PFSK-1 (cell line): ENCODE results near the gene SLC22A16.

ENCODE experiments used
- FOXP2 ChIP-seq: optimal IDR thresholded peaks from 2 replicates; pipeline ENCODE3; 2011; ENCODE audit warnings: borderline replicate concordance, control low read depth, inconsistent platforms; ENCODE audit not compliant: insufficient read depth; ENCODE audit errors: extremely low read length, extremely low read depth
- POLR2AphosphoS5 ChIP-seq: IDR thresholded peaks from 2 replicates; pipeline ENCODE4 v1.6.1; 2012; ENCODE audit warnings: low read depth, mild to moderate bottlenecking, control low read depth, low read length, moderate library complexity
- SIN3A ChIP-seq: IDR thresholded peaks from 2 replicates; pipeline ENCODE4 v1.6.1; 2012; ENCODE audit warnings: mild to moderate bottlenecking, low read length, moderate library complexity, borderline replicate concordance; ENCODE audit not compliant: insufficient read depth
- TAF1 ChIP-seq: IDR thresholded peaks from 2 replicates; pipeline ENCODE4 v1.6.1; 2012; ENCODE audit warnings: low read length, control low read depth, borderline replicate concordance; ENCODE audit not compliant: insufficient read depth
- TF ChIP-seq, protein P1 (sequence below), 2 experiments: IDR thresholded peaks; 2 replicates each; pipeline versions ENCODE4 v1.6.1 to v1.8.0; 2011 to 2012; ENCODE audit warnings: low read depth in 2 of 2, low read length in 2 of 2, control low read depth in 1 of 2, inconsistent platforms in 1 of 2, mild to moderate bottlenecking in 1 of 2, moderate library complexity in 1 of 2; ENCODE audit not compliant: insufficient read depth in 1 of 2

Gene SLC22A16

DNA sequence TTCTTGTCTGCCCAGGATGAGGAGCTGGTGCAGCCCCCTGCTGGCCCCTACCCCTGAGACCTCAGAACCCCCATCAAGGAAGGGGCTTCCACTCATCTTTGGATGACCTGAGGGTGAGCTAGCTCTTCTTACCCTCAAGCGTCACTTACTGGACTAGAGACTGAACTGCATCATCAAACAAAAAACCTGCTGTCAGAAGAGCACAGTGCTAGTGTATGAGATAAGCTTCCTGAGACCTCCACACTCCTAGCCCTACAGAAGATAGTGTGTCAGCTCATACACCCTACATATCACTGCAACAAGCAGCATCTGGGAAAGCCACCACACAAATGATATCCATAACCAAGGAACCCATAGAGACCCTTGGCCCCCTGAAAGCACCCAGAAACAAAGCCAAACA is 15.0 kb downstream of the SLC22A16 start:
- TF ChIP-seq, protein P1, sequence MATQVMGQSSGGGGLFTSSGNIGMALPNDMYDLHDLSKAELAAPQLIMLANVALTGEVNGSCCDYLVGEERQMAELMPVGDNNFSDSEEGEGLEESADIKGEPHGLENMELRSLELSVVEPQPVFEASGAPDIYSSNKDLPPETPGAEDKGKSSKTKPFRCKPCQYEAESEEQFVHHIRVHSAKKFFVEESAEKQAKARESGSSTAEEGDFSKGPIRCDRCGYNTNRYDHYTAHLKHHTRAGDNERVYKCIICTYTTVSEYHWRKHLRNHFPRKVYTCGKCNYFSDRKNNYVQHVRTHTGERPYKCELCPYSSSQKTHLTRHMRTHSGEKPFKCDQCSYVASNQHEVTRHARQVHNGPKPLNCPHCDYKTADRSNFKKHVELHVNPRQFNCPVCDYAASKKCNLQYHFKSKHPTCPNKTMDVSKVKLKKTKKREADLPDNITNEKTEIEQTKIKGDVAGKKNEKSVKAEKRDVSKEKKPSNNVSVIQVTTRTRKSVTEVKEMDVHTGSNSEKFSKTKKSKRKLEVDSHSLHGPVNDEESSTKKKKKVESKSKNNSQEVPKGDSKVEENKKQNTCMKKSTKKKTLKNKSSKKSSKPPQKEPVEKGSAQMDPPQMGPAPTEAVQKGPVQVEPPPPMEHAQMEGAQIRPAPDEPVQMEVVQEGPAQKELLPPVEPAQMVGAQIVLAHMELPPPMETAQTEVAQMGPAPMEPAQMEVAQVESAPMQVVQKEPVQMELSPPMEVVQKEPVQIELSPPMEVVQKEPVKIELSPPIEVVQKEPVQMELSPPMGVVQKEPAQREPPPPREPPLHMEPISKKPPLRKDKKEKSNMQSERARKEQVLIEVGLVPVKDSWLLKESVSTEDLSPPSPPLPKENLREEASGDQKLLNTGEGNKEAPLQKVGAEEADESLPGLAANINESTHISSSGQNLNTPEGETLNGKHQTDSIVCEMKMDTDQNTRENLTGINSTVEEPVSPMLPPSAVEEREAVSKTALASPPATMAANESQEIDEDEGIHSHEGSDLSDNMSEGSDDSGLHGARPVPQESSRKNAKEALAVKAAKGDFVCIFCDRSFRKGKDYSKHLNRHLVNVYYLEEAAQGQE (IDR thresholded peaks at IDR 0.05; ENCODE audit: insufficient read depth in 1 of 2, low read depth in 2 of 2, low read length in 2 of 2), result no peak
- no peak for TF ChIP-seq POLR2AphosphoS5
- TF ChIP-seq SIN3A, result no peak
- TF ChIP-seq TAF1, result no peak
- TF ChIP-seq FOXP2, result no peak

DNA sequence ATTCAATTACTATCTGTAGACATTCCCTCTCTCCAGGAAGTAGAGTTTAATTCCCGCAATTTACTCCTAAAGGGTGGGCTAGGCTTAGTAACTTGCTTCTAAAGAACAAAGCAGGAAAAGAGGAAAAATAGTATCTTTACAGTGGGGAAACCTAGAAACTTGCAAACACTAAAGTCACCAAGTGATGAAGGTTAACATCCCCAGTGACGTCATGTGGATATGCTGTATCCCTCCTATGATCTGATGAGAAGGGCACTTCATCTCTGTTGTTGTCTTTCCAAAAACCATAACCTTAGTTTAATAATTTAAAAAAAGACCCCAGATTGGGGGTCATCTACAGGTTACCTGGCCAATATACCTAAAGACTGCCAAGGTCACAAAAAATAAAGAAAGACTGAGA is 17.3 kb downstream of the SLC22A16 start:
- TF ChIP-seq, protein P1 (IDR thresholded peaks at IDR 0.05; ENCODE audit: insufficient read depth in 1 of 2, low read depth in 2 of 2, low read length in 2 of 2), result no peak
- TF ChIP-seq SIN3A (no peak), TAF1 (no peak), POLR2AphosphoS5 (no peak), FOXP2 (no peak)

DNA sequence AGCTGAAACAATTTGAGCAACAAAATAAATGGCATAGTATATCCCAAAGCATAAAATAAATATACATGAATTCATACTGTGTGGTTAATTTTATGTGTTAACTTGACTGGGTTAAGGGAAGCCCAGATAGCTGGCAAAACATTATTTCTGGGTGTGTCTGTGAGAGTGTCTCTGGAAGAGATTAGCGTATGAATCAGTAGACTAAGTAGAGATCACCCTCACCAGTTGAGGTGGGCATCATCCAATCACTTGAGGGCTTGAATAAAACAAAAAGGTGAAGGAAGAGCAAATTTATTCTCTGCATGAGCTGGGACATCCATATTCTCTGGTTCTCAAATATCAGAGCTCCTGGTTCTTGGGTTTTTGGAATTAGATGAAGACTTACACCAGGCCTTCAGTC is 17.9 kb downstream of the SLC22A16 start:
- no peak for TF ChIP-seq POLR2AphosphoS5
- no peak for TF ChIP-seq FOXP2
- TF ChIP-seq, protein P1 (IDR thresholded peaks at IDR 0.05; ENCODE audit: insufficient read depth in 1 of 2, low read depth in 2 of 2, low read length in 2 of 2), result no peak
- no peak for TF ChIP-seq TAF1
- TF ChIP-seq SIN3A, result no peak

DNA sequence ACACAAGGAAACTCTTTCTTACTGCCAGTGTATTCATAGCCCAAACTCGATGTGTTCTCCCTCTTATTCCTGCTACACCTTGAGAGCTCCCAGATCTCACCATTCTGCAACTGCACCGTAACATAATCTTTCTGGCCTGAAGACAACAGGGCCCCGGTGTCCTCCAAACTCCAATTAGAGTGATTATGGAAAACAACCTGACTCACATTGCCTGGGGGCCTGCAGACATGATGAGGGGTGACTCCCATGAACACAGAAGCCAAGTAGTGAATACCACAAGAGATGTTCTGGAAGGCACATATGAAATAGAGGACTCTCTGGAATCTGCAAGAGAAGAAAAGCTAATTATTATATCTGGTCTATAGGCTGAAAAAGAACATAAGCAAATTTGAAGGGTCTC is 19.7 kb downstream of the SLC22A16 start:
- TF ChIP-seq, protein P1 (IDR thresholded peaks at IDR 0.05; ENCODE audit: insufficient read depth in 1 of 2, low read depth in 2 of 2, low read length in 2 of 2), result no peak
- TF ChIP-seq FOXP2 (no peak), SIN3A (no peak), TAF1 (no peak), POLR2AphosphoS5 (no peak)

DNA sequence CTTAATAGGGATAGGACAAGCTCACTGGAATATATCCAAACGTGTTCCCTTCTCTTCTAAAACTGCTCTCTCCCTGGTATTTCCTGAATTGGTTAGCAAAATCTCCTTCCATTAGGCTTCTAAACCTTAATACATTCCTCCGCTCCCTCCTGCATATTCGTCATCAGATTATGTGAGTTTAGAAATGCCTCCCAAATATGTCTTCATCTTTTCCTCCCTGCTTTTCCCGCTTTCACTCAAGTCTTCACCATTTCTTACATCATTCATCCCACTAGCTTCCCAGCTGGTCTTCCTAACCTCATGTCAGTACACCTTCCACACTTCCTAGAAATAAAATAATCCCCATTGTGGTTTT is 26.9 kb downstream of the SLC22A16 start:
- TF ChIP-seq TAF1 (no peak), FOXP2 (no peak), SIN3A (no peak), POLR2AphosphoS5 (no peak)
- TF ChIP-seq, protein P1 (IDR thresholded peaks at IDR 0.05; ENCODE audit: insufficient read depth in 1 of 2, low read depth in 2 of 2, low read length in 2 of 2), result no peak
